ENCODE measurements around the gene WTAP.
A peak's percentile ranks its signal among the peaks of the same experiment; 100 is the strongest.
"Not testable (repeated sequence)": the region's sequence is repeated elsewhere in the genome, so short reads cannot be mapped to it uniquely, and the experiment has no call there.

The WTAP gene

DNA sequence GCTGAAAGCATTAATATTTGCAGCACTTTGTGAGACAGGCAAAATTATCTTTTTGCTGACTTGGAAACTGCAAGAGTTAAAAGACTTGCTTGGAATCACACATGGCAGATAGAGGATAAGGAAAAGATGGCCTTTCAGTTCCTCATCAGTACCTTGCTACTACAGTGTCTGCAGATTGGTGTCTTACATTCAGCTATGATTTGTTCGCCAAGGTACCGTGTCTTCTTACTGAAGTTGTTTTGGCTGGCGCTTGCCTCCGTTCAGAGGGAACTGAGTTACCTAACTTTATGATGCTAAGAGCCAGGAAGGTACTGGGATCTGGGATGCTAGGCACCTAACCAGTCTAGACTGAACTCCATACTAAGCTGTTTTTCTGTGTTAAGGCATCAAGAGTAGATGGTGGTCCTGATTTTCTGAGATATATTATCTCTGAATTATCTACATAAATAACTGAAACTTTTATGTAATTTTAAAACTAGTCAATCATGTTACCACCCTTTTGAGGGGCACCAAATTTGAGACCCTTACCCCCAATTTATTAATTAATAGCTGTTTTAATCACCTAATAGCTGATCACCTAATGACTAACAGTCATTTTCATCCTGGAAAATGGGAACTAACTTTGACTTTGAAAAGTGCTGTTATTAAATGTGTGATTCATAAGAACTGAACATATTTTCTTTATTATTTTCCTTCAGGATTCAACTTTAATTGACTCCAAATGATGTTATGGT is 2.5 kb downstream of the WTAP start:
- peak; percentile 41 for DNase-seq (ENCODE audit: low spot score)

DNA sequence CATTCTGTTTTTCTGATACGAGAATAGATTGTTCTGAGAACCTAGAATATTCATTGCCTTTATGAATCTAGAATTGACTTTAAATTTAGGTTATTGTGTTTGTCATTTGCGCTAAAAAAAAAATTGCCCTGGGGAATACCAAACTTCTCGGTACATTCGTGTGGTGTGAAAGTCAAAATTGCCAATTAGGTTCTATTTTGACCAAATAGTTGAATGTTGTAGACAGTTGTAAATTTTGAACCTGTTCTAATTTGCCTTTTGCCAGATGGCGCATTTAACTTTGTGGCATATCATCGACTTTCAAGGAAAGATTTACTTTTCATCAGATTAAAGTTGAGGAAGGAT is 3.0 kb downstream of the WTAP start:
- no peak for DNase-seq (ENCODE audit: low spot score)

DNA sequence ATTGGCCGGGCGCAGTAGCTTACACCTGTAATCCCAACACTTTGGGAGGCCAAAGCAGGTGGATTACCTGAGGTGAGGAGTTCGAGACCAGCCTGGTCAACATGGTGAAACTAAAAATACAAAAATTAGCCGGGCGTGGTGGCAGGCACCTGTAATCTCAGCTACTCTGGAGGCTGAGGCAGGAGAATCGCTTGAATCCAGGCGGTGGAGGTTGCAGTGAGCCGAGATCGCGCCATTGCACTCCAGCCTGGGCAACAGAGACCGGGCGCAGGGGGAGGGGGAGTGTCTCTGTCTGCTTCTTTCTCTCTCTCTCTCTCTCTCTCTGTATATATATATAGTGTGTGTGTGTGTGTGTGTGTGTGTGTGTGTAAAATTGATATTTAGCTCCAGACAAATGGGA is 5.2 kb downstream of the WTAP start:
- DNase-seq (ENCODE audit: low spot score) = not testable (repeated sequence)

GRCh38 chr6:159733395-159733794 is 6.1 kb downstream of the WTAP start:
- not testable (repeated sequence) for DNase-seq (ENCODE audit: low spot score)

DNA sequence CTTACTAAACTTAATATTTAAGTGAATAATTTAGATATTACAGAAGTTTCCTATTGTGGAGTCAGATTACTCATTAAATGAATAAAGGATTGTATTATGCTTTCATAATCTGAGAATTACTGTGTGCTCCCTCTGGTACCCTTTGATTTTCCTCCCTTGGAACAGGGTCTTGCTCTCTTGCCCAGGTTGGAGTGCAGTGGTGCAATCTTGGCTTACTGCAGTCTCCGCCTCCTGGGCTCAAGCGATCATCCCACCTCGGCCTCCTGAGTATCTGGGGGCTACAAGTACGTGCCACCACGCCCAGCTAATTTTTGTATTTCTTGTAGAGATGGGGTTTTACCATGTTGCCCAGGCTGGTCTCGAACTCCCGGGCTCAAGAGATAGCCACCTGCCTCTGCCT is 9.6 kb downstream of the WTAP start:
- DNase-seq (ENCODE audit: low spot score) = no peak

DNA sequence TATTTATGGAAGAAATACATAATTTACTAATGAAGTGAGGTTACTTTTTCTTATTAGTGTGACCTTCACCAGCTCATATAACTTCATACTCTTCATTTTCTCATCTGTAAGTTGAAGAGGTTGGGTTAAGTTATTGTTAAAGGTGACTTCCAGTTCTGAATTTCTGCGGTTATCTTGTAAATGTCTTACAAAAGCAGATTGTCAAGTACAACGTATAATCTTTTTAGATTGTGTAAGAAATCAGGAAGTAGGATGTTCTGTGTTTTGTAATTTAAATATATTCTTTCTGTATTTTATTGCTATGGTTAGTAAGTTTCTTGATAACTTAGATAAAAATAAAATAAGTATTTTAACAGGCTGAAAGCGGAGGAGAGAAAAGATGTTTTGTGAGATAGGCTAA is 12.0 kb downstream of the WTAP start:
- DNase-seq (ENCODE audit: low spot score) = no peak

GRCh38 chr6:159742165-159742564 is 14.9 kb downstream of the WTAP start:
- DNase-seq (ENCODE audit: low spot score) = peak; percentile 34

GRCh38 chr6:159745081-159745480 is 17.8 kb downstream of the WTAP start:
- no peak for DNase-seq (ENCODE audit: low spot score)

DNA sequence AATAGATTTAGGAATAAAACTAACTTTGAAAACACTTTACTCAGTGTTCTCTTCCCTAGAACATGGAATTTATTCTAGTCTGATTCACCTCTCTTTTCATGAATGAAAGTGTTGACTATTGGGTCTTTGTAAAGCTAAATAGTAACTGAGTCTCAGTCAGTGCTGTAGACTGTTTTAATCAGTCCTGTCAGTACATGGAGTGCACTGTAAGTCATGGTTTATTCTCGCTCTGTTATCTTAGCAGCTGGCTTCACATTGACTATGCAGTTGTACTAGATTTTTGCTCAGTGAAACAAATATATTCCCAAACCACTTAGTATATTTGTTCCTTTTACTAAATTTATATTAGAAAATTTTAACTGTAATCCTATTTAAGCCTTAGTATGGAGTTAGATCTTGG is 19.5 kb downstream of the WTAP start:
- no peak for DNase-seq (ENCODE audit: low spot score)

GRCh38 chr6:159748127-159748526 is 20.8 kb downstream of the WTAP start:
- not testable (repeated sequence) for DNase-seq (ENCODE audit: low spot score)

DNA sequence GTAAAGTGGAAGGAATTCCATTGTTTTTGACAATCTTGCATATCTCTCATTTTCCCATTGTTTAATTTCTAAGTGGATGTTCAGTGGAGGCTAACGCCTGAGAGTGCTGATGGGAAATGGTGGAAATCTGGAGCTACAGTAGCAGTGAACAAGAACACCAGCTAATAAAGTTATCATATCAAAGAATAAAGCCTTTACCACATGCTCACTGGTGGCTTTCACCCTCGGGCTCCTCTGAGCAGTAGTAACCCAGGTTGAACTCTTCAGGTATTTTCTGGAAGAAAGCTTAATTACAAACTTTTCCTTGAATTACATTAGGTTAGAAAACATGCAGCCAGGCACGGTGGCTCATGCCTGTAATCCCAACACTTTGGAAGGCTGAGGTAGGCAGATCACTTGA is 24.1 kb downstream of the WTAP start:
- DNase-seq (ENCODE audit: low spot score) = no peak

- DNase-seq (ENCODE audit: low spot score) = no peak
Measured at GRCh38 chr6:159753081-159753872, 26.0 kb downstream of the WTAP start.

GRCh38 chr6:159754401-159754800 is 27.1 kb downstream of the WTAP start:
- DNase-seq (ENCODE audit: low spot score) = no peak

DNA sequence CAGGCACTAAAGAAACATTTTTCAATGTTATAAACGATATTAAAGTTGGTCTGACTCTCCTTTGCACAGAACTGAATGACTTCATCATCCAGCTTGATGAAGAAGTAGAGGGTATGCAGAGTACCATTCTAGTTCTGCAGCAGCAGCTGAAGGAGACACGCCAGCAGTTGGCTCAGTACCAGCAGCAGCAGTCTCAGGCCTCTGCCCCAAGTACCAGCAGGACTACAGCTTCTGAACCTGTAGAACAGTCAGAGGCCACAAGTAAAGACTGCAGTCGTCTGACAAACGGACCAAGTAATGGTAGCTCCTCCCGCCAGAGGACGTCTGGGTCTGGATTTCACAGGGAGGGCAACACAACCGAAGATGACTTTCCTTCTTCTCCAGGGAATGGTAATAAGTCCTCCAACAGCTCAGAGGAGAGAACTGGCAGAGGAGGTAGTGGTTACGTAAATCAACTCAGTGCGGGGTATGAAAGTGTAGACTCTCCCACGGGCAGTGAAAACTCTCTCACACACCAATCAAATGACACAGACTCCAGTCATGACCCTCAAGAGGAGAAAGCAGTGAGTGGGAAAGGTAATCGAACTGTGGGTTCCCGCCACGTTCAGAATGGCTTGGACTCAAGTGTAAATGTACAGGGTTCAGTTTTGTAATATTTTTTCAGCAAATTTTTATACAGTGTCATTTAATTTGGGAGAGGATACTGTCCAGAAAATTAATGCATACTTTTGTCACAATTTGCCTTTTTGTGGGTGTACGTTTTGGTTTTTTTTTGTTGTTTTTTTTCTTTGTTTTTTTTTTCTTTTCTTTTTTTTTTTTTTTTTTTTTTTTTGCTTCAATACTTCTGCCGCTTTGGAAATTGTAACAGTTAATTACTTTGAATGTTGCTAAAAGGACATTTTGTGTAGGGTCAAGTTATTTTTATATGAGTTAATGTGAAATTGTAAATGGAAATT is 27.9 kb downstream of the WTAP start:
- no peak for DNase-seq (ENCODE audit: low spot score)

DNA sequence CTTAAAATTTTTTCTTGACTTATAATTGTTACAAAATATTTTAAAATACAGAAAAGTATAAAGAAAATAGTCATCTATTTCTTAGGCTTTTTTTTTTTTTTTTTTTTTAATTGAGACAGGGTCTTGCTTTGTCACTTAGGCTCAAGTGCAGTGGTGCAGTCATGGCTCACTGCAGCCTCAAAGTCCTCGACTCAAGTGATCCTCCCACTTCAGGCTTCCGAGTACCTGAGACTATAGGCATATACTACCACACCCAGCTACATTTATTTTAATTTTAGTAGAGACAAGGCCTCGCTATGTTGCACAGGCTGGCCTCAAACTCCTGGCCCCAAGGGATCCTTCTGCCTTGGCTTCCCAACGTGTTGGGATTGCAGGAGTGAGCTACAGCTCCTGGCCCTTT is 29.2 kb downstream of the WTAP start:
- DNase-seq (ENCODE audit: low spot score) = no peak

DNA sequence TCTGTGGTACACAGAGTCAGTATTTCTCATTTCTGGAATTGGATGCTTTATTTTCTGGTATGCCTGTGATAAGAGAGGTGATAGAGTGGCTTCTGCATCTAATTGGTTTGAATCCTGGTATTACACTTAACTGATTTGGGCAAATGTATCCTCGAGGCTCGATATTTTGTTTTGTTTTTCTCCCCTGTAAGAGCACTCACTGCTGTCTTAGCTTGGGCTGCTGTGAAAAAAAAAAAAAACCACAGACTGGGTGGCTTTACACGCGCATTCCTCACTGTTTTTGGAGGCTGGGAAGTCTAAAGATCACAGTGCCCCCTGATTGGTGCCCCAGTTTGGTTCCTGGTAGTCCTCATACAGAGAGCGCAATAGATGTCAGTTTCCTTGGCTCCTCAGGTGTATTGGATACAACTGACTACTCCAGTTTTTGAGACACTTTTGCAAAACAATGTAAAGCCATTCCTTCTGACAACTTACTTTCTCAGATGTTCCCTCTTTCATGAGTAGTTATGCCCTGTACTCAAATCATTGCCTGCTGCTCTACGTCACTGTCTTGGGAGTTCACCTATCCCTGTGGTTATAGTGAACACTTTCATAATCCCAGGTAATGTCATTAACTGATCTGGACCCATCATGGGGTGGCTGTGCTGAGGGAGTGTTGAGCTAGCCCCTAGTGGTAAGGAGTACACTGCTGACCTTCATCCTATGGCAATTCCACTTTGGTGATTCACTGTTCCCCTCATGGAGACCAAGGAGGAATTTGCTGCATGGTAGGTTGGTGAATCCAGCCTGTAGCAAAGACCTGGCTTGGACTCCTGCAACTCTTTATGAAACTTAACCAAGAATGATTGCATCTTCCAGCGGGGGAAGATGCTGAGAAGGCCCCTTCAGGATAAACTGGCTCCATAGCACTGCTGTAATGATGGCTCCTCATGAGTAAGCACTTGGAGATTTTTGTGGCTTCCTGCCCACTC is 31.0 kb downstream of the WTAP start:
- DNase-seq (ENCODE audit: low spot score) = no peak

DNA sequence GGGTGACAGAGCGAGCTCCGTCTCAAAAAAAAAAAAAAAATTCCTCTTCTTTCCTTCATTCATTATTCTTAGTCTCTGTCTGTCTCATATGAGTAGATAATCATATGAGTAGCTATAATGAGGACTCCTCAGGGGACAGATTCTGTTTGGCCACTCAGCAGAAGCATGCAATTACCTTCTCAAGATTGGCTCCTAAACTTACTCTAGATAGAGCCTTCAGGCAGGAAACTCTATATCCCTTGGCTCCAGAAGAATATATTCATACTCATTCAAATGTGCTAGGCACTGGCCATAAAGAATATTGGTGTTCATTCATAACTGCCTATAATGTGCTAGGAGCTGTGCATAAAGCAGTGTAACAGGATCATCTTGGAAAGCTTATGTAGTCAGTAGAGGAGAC is 32.3 kb downstream of the WTAP start:
- no peak for DNase-seq (ENCODE audit: low spot score)

- no peak for DNase-seq (ENCODE audit: low spot score)
Measured at GRCh38 chr6:159760602-159761057, 33.3 kb downstream of the WTAP start.

DNA sequence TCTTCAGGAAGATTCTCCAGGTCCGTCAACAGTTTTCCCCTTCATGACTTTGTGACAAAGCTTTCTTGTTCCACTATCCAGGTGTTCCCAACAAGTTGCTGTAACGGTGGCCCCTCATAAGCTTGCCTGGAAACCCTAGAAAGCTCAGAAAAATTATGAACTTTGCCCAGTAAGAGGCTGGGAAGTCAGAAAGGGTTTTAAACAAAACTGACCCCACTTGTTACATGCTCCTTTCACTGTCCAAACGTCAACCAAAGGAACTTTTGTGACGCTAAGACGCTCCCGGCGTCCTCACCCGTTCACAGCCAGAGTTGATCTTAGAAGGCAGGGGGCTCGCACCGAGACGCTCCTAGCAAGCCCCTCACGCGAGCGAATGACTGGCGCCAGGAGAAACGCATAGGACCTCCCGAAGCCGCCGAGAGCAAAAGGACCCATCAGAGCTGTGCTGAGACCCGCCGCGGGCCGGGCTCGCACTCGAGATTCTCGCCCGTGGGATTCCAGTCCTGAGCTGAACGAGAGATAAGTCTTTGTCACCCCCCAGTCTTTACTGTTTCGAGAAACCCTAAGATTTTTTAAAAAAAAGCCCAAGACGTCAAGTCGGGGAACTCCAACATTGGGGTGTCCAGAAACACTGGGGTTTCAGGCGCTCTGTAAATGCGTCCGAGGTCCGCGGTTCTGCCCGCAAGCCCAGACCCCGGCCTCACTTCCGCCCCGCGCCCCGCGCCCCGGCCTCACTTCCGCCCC is 34.0 kb downstream of the WTAP start:
- no peak for DNase-seq (ENCODE audit: low spot score)

GRCh38 chr6:159761873-159762680 is 34.8 kb downstream of the WTAP start, which contains the start of gene ACAT2:
TSS of gene ACAT2 (plus strand) at chr6:159762045. CDS start at chr6:159762088, 43 bp downstream.
- peak; percentile 91 for DNase-seq (ENCODE audit: low spot score)

All from hematopoietic multipotent progenitor cell treated with erythropoietin and hydrocortisone succinate and interleukin-3 and kit ligand, for 17 days (in vitro differentiated cells).